ENCODE results near the gene ARHGAP10. TPM values are rescaled to one million over a fixed set of nuclear protein-coding genes. Genes with fewer than 3 reads are reported as not detected.

The ARHGAP10 gene
- total and polyA plus RNA-seq, 2 donors from 2014 or later: 13.4 to 20.3 TPM

- DNase-seq (no peak), FAIRE-seq (no peak)
- H3K36me3 ChIP-seq (ENCODE audit: control insufficient read depth in 2 of 3, insufficient read depth in 3 of 3, low read length in 3 of 3): no peaks in the 10 kb centered on the region
- no peak overlapping the region for H3K4me3 ChIP-seq (ENCODE audit: low read length in 3 of 3)
- H3K4me1 ChIP-seq (ENCODE audit: control insufficient read depth in 2 of 3, insufficient read depth in 2 of 3, low read depth in 1 of 3, low read length in 3 of 3): peaks cover 0 to 6% (median 4%) of the 10 kb centered on the region in 3 donors
- H3K9ac ChIP-seq (ENCODE audit: low read length in 3 of 3): no peak overlapping the region
- no peaks in the 10 kb centered on the region for H3K9me3 ChIP-seq (ENCODE audit: control insufficient read depth in 2 of 3, insufficient read depth in 1 of 3, low read length in 3 of 3)
- no peak overlapping the region for H3K27ac ChIP-seq (ENCODE audit: low read depth in 2 of 2, low read length in 2 of 2)
- H3K27me3 ChIP-seq (ENCODE audit: control insufficient read depth, insufficient read depth, low read length): no peaks in the 10 kb centered on the region
- no peak for TF ChIP-seq CTCF (IDR thresholded peaks at IDR 0.05; ENCODE audit: borderline replicate concordance, extremely low read depth, insufficient read depth)
- intact Hi-C loops (cut with DNase I): no loop called here
Measured at GRCh38 chr4:147813973-147814372, 82.1 kb downstream of the ARHGAP10 start.

DNA sequence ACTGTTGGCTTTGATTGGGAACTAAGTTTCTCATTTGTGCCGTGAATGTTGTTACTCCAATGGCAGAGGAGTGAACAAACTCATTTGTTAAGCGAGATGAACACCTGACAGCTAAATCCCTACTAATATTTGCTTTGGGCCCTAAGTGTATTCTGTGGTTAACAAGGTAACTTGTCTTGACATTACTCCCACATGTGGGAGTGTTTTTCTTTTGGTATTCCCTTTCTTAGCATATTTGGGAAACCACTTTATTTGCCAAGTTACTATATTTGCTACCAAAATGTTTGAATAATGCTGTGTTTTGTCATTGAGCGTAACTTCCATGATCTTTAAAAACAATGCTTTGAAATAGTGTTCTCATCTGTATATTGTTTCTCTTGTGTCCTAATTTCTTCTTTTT is 82.5 kb downstream of the ARHGAP10 start:
- no peaks in the 10 kb centered on the region for H3K36me3 ChIP-seq (ENCODE audit: control insufficient read depth in 2 of 3, insufficient read depth in 3 of 3, low read length in 3 of 3)
- no peaks in the 10 kb centered on the region for H3K9me3 ChIP-seq (ENCODE audit: control insufficient read depth in 2 of 3, insufficient read depth in 1 of 3, low read length in 3 of 3)
- TF ChIP-seq CTCF (IDR thresholded peaks at IDR 0.05; ENCODE audit: borderline replicate concordance, extremely low read depth, insufficient read depth): no peak
- H3K9ac ChIP-seq (ENCODE audit: low read length in 3 of 3): no peak overlapping the region
- intact Hi-C loops (cut with DNase I): no loop called here
- no peak for FAIRE-seq
- peaks cover 0 to 6% (median 4%) of the 10 kb centered on the region in 3 donors for H3K4me1 ChIP-seq (ENCODE audit: control insufficient read depth in 2 of 3, insufficient read depth in 2 of 3, low read depth in 1 of 3, low read length in 3 of 3)
- H3K27ac ChIP-seq (ENCODE audit: low read depth in 2 of 2, low read length in 2 of 2): no peak overlapping the region
- no peaks in the 10 kb centered on the region for H3K27me3 ChIP-seq (ENCODE audit: control insufficient read depth, insufficient read depth, low read length)
- DNase-seq: no peak
- no peak overlapping the region for H3K4me3 ChIP-seq (ENCODE audit: low read length in 3 of 3)

DNA sequence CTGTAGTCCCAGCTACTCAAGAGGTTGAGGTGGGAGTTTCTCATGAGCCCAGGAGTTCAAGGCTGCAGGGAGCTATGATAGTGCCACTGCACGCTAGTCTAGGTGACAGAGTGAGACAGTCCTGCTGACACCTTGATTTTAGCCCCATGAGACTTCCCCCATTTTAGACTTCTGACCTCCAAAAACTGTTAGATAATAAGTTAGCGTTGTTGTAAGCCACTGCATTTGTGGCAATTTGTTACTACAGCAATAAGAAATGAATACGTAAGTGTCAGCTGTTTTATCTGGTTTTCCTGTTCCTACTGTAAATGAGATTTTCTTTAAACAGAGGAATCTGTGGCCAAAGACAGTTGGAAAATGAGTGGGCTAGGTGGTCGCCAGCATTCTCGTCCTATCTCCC is 83.9 kb downstream of the ARHGAP10 start:
- FAIRE-seq: no peak

More for the DNA sequence above, 83.9 kb downstream of the ARHGAP10 start:
- Histone ChIP-seq H3K27me3 (ENCODE audit: control insufficient read depth, insufficient read depth, low read length) (no peaks in the 10 kb centered on the region), H3K9me3 (ENCODE audit: control insufficient read depth in 2 of 3, insufficient read depth in 1 of 3, low read length in 3 of 3) (no peaks in the 10 kb centered on the region), H3K36me3 (ENCODE audit: control insufficient read depth in 2 of 3, insufficient read depth in 3 of 3, low read length in 3 of 3) (no peaks in the 10 kb centered on the region), H3K27ac (ENCODE audit: low read depth in 2 of 2, low read length in 2 of 2) (no peak overlapping the region), H3K4me1 (ENCODE audit: control insufficient read depth in 2 of 3, insufficient read depth in 2 of 3, low read depth in 1 of 3, low read length in 3 of 3) (peaks cover 0 to 6% (median 4%) of the 10 kb centered on the region in 3 donors), H3K9ac (ENCODE audit: low read length in 3 of 3) (no peak overlapping the region), H3K4me3 (ENCODE audit: low read length in 3 of 3) (no peak overlapping the region)
- DNase-seq: no peak
- no peak for TF ChIP-seq CTCF (IDR thresholded peaks at IDR 0.05; ENCODE audit: borderline replicate concordance, extremely low read depth, insufficient read depth)
- intact Hi-C loops (cut with DNase I): no loop called here

All from kidney (tissue), 14 donors.